ENCODE results near the gene RNF40. TPM values are rescaled to one million over a fixed set of nuclear protein-coding genes. Genes with fewer than 3 reads are reported as not detected.
"Not testable (repeated sequence)": the region's sequence is repeated elsewhere in the genome, so short reads cannot be mapped to it uniquely, and the experiment has no call there.

The RNF40 gene
- total RNA-seq, 1 donor = 88.3 TPM

DNA sequence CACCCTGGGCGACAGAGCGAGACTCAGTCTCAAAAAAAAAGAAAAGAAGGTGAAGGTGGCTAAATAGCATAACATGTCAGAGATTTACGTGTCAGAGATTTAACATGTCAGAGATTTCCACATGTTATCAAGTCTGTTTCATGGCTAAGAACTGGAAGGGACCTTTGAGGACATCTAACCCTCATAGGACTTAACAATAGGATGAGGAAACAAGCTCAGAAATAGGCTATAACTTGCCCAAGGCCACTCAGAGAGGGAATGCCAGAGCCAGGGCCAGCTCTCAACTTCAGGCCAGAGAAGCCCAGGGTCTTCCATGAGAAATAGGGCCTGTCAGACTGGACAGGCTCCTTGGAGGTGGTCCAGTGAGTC is 51.7 kb downstream of the RNF40 start:
- Histone ChIP-seq H3K27me3 (ENCODE audit: insufficient read depth, low read length) (no peaks in the 10 kb centered on the region), H3K9me3 (ENCODE audit: low read depth, low read length) (no peaks in the 10 kb centered on the region), H2AFZ (ENCODE audit: low read length) (peak overlapping the region; percentile 94), H3K27ac (ENCODE audit: low read depth, low read length) (peak overlapping the region; percentile 60), H3K4me1 (ENCODE audit: insufficient read depth, low read length) (peaks cover 8% of the 10 kb centered on the region), H4K20me1 (ENCODE audit: insufficient read depth, low read length) (no peaks in the 10 kb centered on the region), H3K36me3 (ENCODE audit: insufficient read depth, low read length) (no peaks in the 10 kb centered on the region), H3K4me3 (ENCODE audit: insufficient read depth, low read length) (peak overlapping the region; percentile 77), H3K79me2 (ENCODE audit: insufficient read depth, low read length) (no peaks in the 10 kb centered on the region), H3K4me2 (ENCODE audit: insufficient read depth, low read length) (peak overlapping the region; percentile 88)
- no peak for DNase-seq (ENCODE audit: insufficient read length, low spot score, missing footprints)
- TF ChIP-seq, protein P1, sequence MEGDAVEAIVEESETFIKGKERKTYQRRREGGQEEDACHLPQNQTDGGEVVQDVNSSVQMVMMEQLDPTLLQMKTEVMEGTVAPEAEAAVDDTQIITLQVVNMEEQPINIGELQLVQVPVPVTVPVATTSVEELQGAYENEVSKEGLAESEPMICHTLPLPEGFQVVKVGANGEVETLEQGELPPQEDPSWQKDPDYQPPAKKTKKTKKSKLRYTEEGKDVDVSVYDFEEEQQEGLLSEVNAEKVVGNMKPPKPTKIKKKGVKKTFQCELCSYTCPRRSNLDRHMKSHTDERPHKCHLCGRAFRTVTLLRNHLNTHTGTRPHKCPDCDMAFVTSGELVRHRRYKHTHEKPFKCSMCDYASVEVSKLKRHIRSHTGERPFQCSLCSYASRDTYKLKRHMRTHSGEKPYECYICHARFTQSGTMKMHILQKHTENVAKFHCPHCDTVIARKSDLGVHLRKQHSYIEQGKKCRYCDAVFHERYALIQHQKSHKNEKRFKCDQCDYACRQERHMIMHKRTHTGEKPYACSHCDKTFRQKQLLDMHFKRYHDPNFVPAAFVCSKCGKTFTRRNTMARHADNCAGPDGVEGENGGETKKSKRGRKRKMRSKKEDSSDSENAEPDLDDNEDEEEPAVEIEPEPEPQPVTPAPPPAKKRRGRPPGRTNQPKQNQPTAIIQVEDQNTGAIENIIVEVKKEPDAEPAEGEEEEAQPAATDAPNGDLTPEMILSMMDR (IDR thresholded peaks at IDR 0.05; ENCODE audit: extremely low read depth, low read depth, low read length) = no peak

DNA sequence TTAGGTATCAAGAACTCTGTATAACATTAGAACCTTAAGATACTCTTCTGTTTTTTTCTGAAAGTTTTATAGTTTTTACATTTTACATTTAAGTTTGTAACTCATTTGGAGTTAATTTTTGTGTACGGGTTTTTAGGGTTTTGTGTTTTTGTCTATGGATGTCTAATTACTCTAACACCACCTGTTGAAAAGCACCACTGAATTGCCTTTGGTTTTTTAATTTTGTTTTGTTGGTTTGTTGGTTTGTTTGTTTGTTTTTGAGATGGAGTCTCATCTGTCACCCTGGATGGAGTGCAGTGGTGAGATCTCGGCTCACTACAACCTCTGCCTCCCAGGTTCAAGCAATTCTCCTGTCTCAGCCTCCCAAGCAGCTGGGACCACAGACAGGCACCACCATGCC is 54.6 kb downstream of the RNF40 start:
- TF ChIP-seq, protein P1 (IDR thresholded peaks at IDR 0.05; ENCODE audit: extremely low read depth, low read depth, low read length) = no peak
- no peaks in the 10 kb centered on the region for H3K36me3 ChIP-seq (ENCODE audit: insufficient read depth, low read length)
- no peaks in the 10 kb centered on the region for H3K27me3 ChIP-seq (ENCODE audit: insufficient read depth, low read length)
- no peak overlapping the region for H3K27ac ChIP-seq (ENCODE audit: low read depth, low read length)
- H3K4me3 ChIP-seq (ENCODE audit: insufficient read depth, low read length) = no peak overlapping the region
- no peak overlapping the region for H2AFZ ChIP-seq (ENCODE audit: low read length)
- H4K20me1 ChIP-seq (ENCODE audit: insufficient read depth, low read length) = no peaks in the 10 kb centered on the region
- H3K9me3 ChIP-seq (ENCODE audit: low read depth, low read length) = no peaks in the 10 kb centered on the region
- H3K4me1 ChIP-seq (ENCODE audit: insufficient read depth, low read length) = peaks cover 8% of the 10 kb centered on the region
- no peak overlapping the region for H3K4me2 ChIP-seq (ENCODE audit: insufficient read depth, low read length)
- no peaks in the 10 kb centered on the region for H3K79me2 ChIP-seq (ENCODE audit: insufficient read depth, low read length)
- DNase-seq (ENCODE audit: insufficient read length, low spot score, missing footprints) = no peak

DNA sequence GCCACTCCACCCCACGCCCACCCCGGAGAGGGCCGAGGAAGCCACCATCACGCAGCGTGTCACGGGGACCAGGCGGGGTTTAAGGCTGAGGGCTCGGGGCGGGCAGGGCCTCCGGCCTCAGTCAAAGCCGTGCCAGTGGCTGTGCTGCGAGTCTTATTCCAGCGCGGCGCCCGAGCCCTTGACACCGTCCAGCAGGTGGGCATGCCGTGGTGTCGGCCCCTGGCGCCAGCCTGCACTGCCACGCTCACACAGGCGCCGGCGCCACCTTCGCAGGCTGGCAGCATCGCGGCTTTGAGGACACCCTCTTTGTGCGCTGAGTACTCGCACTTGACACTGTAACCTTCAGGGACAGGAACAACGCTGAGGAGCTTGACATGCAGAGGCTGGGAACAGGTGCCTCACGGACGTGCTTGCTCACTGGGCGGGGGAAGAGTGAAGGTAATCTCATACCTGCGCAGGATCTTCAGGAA is 58.9 kb downstream of the RNF40 start:
- TF ChIP-seq, protein P1 (IDR thresholded peaks at IDR 0.05; ENCODE audit: extremely low read depth, low read depth, low read length) = no peak
- H3K36me3 ChIP-seq (ENCODE audit: insufficient read depth, low read length) = no peaks in the 10 kb centered on the region
- H2AFZ ChIP-seq (ENCODE audit: low read length) = no peak overlapping the region
- H3K79me2 ChIP-seq (ENCODE audit: insufficient read depth, low read length) = no peaks in the 10 kb centered on the region
- H3K27me3 ChIP-seq (ENCODE audit: insufficient read depth, low read length) = no peaks in the 10 kb centered on the region
- no peaks in the 10 kb centered on the region for H3K4me1 ChIP-seq (ENCODE audit: insufficient read depth, low read length)
- no peak overlapping the region for H3K27ac ChIP-seq (ENCODE audit: low read depth, low read length)
- H3K4me2 ChIP-seq (ENCODE audit: insufficient read depth, low read length) = no peak overlapping the region
- no peak for DNase-seq (ENCODE audit: insufficient read length, low spot score, missing footprints)
- no peak overlapping the region for H3K4me3 ChIP-seq (ENCODE audit: insufficient read depth, low read length)
- no peaks in the 10 kb centered on the region for H3K9me3 ChIP-seq (ENCODE audit: low read depth, low read length)
- H4K20me1 ChIP-seq (ENCODE audit: insufficient read depth, low read length) = no peaks in the 10 kb centered on the region

DNA sequence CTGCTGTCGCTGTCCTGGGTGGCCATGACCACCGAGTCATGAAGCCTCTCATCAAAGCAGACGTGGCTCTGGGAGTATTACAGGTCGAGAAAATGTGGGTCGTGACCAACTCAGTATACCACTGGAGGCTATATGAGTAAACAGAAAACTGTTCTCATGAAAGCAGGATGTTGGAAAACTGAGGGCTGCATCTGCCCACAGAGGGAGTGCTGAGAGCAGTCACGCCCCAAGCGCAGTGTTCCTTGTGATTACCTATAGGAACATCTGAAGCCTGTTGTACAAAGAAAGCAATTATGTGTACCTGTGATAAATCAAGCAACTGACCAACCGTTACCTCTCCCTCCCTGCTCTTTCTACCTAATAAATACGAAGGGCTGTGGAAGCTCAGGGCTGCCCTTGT is 59.3 kb downstream of the RNF40 start:
- not testable (repeated sequence) for DNase-seq (ENCODE audit: insufficient read length, low spot score, missing footprints); H3K4me3 ChIP-seq (ENCODE audit: insufficient read depth, low read length); H3K36me3 ChIP-seq (ENCODE audit: insufficient read depth, low read length)

More for the DNA sequence above, 59.3 kb downstream of the RNF40 start:
- H3K4me2 ChIP-seq (ENCODE audit: insufficient read depth, low read length); H3K27me3 ChIP-seq (ENCODE audit: insufficient read depth, low read length); H3K9me3 ChIP-seq (ENCODE audit: low read depth, low read length); H2AFZ ChIP-seq (ENCODE audit: low read length); H4K20me1 ChIP-seq (ENCODE audit: insufficient read depth, low read length); H3K79me2 ChIP-seq (ENCODE audit: insufficient read depth, low read length); H3K4me1 ChIP-seq (ENCODE audit: insufficient read depth, low read length); H3K27ac ChIP-seq (ENCODE audit: low read depth, low read length): not testable (repeated sequence)
